GM18511 (cell line): ENCODE measurements around the gene SEC61B.
A peak's percentile ranks its signal among the peaks of the same experiment; 100 is the strongest.

ENCODE experiments used
- ATAC-seq: cut with Tn5 transposase; IDR thresholded peaks from one replicate; pipeline ENCODE4 v1.9.1; 2021; ENCODE audit warnings: mild to moderate bottlenecking, moderate library complexity; ENCODE audit not compliant: unreplicated experiment

SEC61B gene

DNA sequence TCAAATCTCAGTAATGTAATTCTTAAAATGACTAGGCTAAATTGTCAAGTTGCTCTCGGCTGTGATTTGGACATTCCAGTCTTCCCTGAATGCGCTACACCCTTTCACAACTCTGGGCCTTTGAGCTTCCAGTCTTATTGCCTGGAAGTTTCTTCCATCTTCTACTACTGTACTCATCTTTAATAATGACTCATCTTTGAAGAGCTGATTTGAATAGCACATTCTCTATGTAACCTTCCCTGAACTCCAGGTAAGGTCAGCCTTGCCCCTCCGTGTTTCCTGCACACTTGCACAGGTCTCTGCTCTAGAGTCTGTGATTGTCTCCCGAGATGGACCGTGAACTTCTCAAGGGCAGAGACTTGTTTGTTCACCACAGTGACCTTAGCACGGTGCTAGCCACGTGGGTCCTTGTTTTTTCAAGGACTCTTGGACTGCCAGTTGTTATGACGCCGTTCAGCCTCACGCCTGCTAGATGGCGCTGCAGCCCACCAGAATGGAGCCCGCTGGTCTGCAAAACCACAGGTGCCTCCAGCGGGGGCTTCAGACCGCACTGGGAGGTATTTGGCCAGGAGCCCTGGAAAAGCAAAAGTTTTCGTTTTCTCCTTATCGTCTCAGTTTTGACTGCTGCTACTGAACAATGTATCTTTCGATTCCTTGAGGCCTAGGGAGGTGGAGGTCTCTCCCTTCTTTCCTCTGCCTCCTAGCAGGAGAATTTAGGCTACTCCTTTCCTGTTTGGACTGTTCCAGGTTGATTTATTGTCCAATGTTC lies 44.4 kb downstream of the SEC61B start:
- ATAC-seq: peak; percentile 71

DNA sequence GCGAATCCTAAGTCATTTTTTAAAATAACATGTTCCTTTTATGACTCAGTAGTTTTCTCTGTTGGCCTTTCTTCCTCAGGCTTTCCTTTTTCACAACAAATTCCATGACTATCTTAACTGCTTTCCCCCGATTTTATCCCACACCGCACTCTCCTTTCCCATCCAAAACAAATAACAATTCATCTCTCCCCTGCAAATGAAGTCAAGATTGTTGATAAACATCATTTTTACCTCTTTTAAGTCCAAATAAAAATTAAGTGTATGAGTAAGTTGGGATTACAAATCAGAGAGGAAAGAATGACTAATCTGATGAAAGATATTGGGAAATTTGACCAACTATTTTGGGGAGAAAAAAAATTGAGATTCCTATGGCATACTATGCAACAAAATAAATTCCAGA lies 47.3 kb downstream of the SEC61B start:
- ATAC-seq: no peak

DNA sequence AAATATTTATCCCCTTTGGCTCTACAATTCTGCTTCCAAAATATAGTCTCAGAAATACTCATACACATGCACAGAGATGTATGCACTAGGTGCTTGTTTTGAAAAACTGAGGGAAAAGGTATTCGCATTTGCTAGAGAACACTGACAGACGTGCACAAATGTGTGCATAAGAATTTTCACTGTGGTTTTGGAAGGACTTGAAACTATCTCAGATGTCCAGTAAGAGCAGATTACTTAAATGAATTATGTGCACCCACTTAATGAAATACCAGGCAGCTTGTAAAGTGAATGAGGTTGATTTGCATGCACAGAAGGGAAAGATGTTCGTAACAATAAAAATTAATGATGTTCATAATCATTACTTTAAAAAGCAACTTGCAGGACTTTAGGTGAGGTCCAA lies 48.4 kb downstream of the SEC61B start:
- no peak for ATAC-seq

DNA sequence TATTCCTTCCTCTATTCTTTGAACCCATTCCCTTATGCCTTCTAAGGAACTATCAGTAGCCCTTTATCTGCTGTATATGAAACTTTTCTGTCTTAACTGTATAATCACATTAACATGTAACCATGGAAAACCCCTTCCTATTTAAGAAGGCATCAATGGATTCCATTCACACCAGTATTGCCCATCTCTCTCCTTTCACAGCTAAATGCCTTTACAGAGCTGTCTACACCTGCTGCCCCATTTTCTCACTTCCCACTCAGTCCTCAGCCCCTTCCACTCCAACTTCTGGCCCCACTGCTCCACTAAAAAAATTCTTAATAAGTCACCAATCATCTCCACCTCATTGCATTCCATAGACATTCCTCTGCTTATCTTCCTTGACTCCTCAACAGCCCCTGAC lies 50.8 kb downstream of the SEC61B start:
- no peak for ATAC-seq

DNA sequence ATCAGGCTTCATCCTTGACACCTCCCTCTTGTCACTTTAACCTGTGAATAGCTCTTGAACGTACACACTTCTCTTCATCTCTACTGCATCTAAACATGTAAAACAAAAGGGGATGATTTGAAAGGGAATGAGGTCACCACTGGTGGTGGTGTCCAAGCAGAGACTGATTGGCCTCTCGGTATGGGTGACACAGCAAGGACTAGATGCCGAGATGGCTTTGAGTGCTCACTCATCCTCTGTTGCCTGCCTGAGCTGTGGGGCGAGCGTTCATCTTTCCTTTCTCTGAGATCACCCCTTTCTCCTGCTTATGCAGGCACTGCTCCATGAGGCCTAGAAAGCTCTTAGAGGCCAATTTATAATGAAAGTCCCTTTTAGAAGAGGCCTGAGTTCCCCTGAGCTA lies 51.9 kb downstream of the SEC61B start:
- ATAC-seq: no peak

DNA sequence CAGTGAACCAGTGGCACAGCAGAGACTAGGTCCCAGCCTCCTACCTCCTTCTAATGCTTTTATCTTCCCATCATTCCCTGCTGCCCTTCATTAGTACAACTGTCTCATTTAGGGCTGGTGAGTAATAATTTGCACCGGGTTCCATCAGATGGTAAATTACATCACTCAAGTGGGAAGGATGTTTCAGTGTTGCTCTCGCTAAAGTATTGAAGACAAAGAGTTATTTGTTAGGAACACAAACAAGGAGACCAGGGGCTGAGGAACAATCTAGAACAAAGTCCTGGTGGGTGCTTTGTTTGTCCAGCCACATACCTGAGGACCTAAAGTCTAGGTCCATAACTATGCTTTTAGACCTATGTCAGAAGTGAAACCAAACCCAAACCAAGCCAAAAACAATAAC lies 52.4 kb downstream of the SEC61B start:
- no peak for ATAC-seq
